C4-2B (cell line): ENCODE data around the gene PRPF6.

ENCODE experiments used
- CTCF ChIP-seq: fragments of 450-650 bp; conservative IDR thresholded peaks from 2 replicates; pipeline ENCODE4 v1.5.1; 2017; ENCODE audit warnings: mild to moderate bottlenecking
- ZFX ChIP-seq: fragments of 450-650 bp; IDR thresholded peaks from 2 replicates; pipeline ENCODE4 v1.6.1; 2017

DNA sequence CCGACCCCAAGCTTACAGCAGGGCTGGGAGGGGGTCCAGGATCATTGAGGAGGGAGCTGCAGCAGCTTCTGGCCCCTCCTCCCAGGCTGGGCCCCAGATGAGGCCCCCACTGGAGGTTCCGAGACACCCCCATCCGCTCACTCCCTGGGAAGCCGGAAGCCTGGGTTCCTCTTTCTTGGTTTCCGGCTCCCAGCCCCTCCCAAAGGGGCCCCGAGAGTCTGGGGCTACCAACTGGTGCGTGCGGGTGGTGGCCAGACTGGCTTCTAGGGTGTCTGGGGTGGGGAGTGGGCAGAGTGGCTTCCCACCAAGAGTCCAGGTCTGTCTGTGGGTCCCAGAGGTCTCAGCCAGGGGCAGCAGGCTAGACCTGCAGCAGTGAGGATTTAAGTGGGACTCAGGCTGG, 96.2 kb downstream of the PRPF6 start:
- no peak for TF ChIP-seq CTCF
- TF ChIP-seq ZFX: no peak
